HepG2 (cell line): ENCODE data around the gene IFT88. TPM values are rescaled to one million over a fixed set of nuclear protein-coding genes. Genes with fewer than 3 reads are reported as not detected.

Experiments
- ATAC-seq: fragments of 200-7000 bp; cut with Tn5 transposase; 3 replicates; pipeline ENCODE4 v1.9.1; 2020; ENCODE audit warnings: mild to moderate bottlenecking, moderate library complexity
- BruUV-seq: library from RNA; stranded (reverse); fragments of 400-500 nt; replicated peaks from 2 replicates; lab custom pipeline; 2021; lab: Mats Ljungman, UMichigan
- CTCF ChIA-PET: fragments of 300-600 bp; formaldehyde crosslinking; extraction: SDS; loops from one replicate; lab custom pipeline; 2021; ENCODE audit warnings: low total read pairs, inconsistent platforms, low intra/inter-chr PET ratio; lab: Yijun Ruan, JAX
- POLR2A ChIA-PET: fragments of 350-600 bp; sonication (Branson Sonifier 250); formaldehyde crosslinking; loops from one replicate; lab custom pipeline; 2020; ENCODE audit warnings: antibody characterized with exemption, inconsistent platforms; lab: Yijun Ruan, JAX
- DNase-seq: peaks from one replicate; pipeline ENCODE4 v3.0.0-alpha.2; 2015; ENCODE audit warnings: low spot score
- FAIRE-seq: peaks from 3 replicates; lab custom pipeline; 2011; peaks lifted over from hg19 to GRCh38; lab: Jason Lieb, UNC
- H2AFZ ChIP-seq: one replicate; pipeline ENCODE4 v1.6.1; 2011; ENCODE audit warnings: low read length, inconsistent platforms
- H3K27ac ChIP-seq: fragments of 300-600 bp; 3 replicates; pipeline ENCODE4 v1.8.0; 2011; ENCODE audit warnings: mixed run types, mild to moderate bottlenecking, mixed read lengths, low read length, inconsistent platforms; ENCODE audit not compliant: insufficient read depth; ENCODE audit errors: extremely low read length
- H3K27me3 ChIP-seq, 2 experiments: fragments of 200-600 bp in 1 of 2; 2 replicates in 1 of 2; 3 replicates in 1 of 2; pipeline versions ENCODE4 v1.6.0 to v1.8.0; 2011; ENCODE audit warnings: low read length in 2 of 2, mild to moderate bottlenecking in 2 of 2, moderate library complexity in 2 of 2, inconsistent platforms in 1 of 2; ENCODE audit not compliant: insufficient read depth in 2 of 2, control insufficient read depth in 1 of 2
- H3K36me3 ChIP-seq, 2 experiments: fragments of 200-600 bp in 1 of 2; replicated peaks in 1 of 2; 2 replicates in 1 of 2; 3 replicates in 1 of 2; pipeline versions ENCODE4 v1.5.1 to v1.8.0; 2011; ENCODE audit warnings: low read length in 2 of 2, inconsistent platforms in 1 of 2; ENCODE audit not compliant: insufficient read depth in 2 of 2, control insufficient read depth in 1 of 2
- H3K4me1 ChIP-seq: 2 replicates; pipeline ENCODE4 v1.5.1; 2012; ENCODE audit warnings: low read length, inconsistent platforms; ENCODE audit not compliant: insufficient read depth
- H3K4me2 ChIP-seq: 2 replicates; pipeline ENCODE4 v1.6.0; 2011; ENCODE audit warnings: low read depth, low read length, inconsistent platforms
- H3K4me3 ChIP-seq, 3 experiments: fragments of 200-600 bp in 1 of 3; sonication (generic), shearing (Covaris generic) in 1 of 3; replicated peaks in 1 of 3; 2 replicates each; pipeline ENCODE4 v1.5.1; 2011 to 2016; ENCODE audit warnings: low read length in 3 of 3, inconsistent platforms in 2 of 3, low read depth in 2 of 3, mild to moderate bottlenecking in 2 of 3, control low read depth in 1 of 3, mixed read lengths in 1 of 3; ENCODE audit not compliant: insufficient read depth in 1 of 3
- H3K79me2 ChIP-seq: one replicate; pipeline ENCODE4 v1.6.1; 2011; ENCODE audit warnings: low read length, inconsistent platforms; ENCODE audit not compliant: insufficient read depth
- H3K9ac ChIP-seq: 2 replicates; pipeline ENCODE4 v1.6.0; 2011; ENCODE audit warnings: mild to moderate bottlenecking, low read depth, low read length, inconsistent platforms; ENCODE audit not compliant: insufficient read depth
- H3K9me3 ChIP-seq: 2 replicates; pipeline ENCODE4 v1.5.1; 2012; ENCODE audit warnings: mild to moderate bottlenecking, low read length
- H4K20me1 ChIP-seq: 2 replicates; pipeline ENCODE4 v1.6.0; 2011; ENCODE audit warnings: inconsistent platforms, mild to moderate bottlenecking, low read length, moderate library complexity; ENCODE audit not compliant: insufficient read depth
- ATF1 ChIP-seq: IDR thresholded peaks from 2 replicates; pipeline ENCODE4 v1.6.1; 2016; ENCODE audit warnings: mild to moderate bottlenecking, control low read depth
- CBFB ChIP-seq: sonication (generic); formaldehyde crosslinking; IDR thresholded peaks from 2 replicates; pipeline ENCODE4 v1.4.0; 2020; ENCODE audit warnings: missing genetic modification reagents
- CEBPB ChIP-seq: IDR thresholded peaks from 2 replicates; pipeline ENCODE4 v1.6.1; 2011; ENCODE audit warnings: low read depth, low read length, improper control_type of control experiment, borderline replicate concordance
- CEBPG ChIP-seq: IDR thresholded peaks from 2 replicates; pipeline ENCODE4 v1.6.1; 2016
- HNF4A ChIP-seq: sonication (generic); formaldehyde crosslinking; IDR thresholded peaks from 2 replicates; pipeline ENCODE4 v1.4.0; 2020; ENCODE audit warnings: missing genetic modification reagents
- HOXA5 ChIP-seq: sonication (generic); formaldehyde crosslinking; IDR thresholded peaks from 2 replicates; pipeline ENCODE4 v1.4.0; 2020; ENCODE audit warnings: missing genetic modification reagents
- NFATC3 ChIP-seq: sonication (generic); formaldehyde crosslinking; IDR thresholded peaks from 2 replicates; pipeline ENCODE4 v1.5.1; 2020; ENCODE audit warnings: mild to moderate bottlenecking, missing genetic modification reagents
- SIX1 ChIP-seq: sonication (generic); formaldehyde crosslinking; IDR thresholded peaks from 2 replicates; pipeline ENCODE4 v1.4.0; 2020; ENCODE audit warnings: missing genetic modification reagents, borderline replicate concordance
- SOX6 ChIP-seq, 2 experiments: fragments of 450-650 bp in 1 of 2; sonication (generic) in 1 of 2; formaldehyde crosslinking in 1 of 2; IDR thresholded peaks; 2 replicates each; pipeline versions ENCODE4 v1.4.0 to v1.6.1; 2017 to 2020; ENCODE audit warnings: antibody characterized with exemption in 1 of 2, mild to moderate bottlenecking in 1 of 2, missing genetic modification reagents in 1 of 2
- TAF15 ChIP-seq: fragments of 200-400 bp; formaldehyde crosslinking; IDR thresholded peaks from one replicate; pipeline ENCODE4 v1.6.1; 2018; ENCODE audit warnings: mild to moderate bottlenecking, low read depth, low read length; ENCODE audit not compliant: poor library complexity, severe bottlenecking
- TP53 ChIP-seq: sonication (generic); formaldehyde crosslinking; conservative IDR thresholded peaks from 2 replicates; pipeline ENCODE4 v1.4.0; 2020; ENCODE audit warnings: missing genetic modification reagents
- WGBS: methylation state at CpG from one replicate; pipeline ENCODE4 v1.1.6; 2017; ENCODE audit warnings: low lambda C conversion rate; 5-methylcytosine and 5-hydroxymethylcytosine counted together
- in situ Hi-C: cut with HindIII; loops from 2 replicates; pipeline ENCODE4 v1.10.0; 2017; ENCODE audit warnings: low pct_unique_long_range_greater_than_20kb; ENCODE audit not compliant: extremely low pct_ligation_motif_present
- intact Hi-C: fragments of 100-400 bp; cut with micrococcal nuclease; formaldehyde crosslinking; loops from one replicate; pipeline ENCODE4 v1.10.0; 2022; ENCODE audit not compliant: unreplicated experiment
- polyA plus RNA-seq, 8 experiments: library from polyadenylated mRNA; depleted of rRNA in 3 of 8; stranded (reverse) in 7 of 8; unstranded in 1 of 8; fragments of >200 nt; fragmentation: Illumina TruSeq in 4 of 8; extraction: Trizol in 4 of 8; gene quantifications; 2 replicates each; pipeline versions ENCODE4 v1.2.1 to v1.2.3, GENCODE V29; 2011 to 2016; ENCODE audit warnings: low read depth in 4 of 8, missing spikeins in 1 of 8, mixed read lengths in 1 of 8; ENCODE audit not compliant: insufficient read depth in 1 of 8
- total RNA-seq, 5 experiments: library from RNA; depleted of rRNA; stranded (reverse); fragments of >200 nt; fragmentation: Illumina TruSeq; extraction: Trizol; gene quantifications; 2 replicates each; pipeline ENCODE4 v1.2.3, GENCODE V29; 2016; ENCODE audit warnings: low read depth in 1 of 5

IFT88 gene
- total and polyA plus RNA-seq, 2 of the 13 experiments (the other 11 are each of a cell fraction or from before 2014, with no cell fraction given) = 8.4 to 19.9 TPM

- intact Hi-C loops (loop anchor here (5.0 kb wide), 2 partner anchors 53 to 83 kb away; partner anchors contain the start of gene CRYL1), in situ Hi-C loops (no loop called here)
- H3K36me3 ChIP-seq = peaks cover 8 to 31% of the 10 kb centered on the region in 2 experiments
- TF ChIP-seq SIX1 (CRISPR knock-in tag) = no peak
- TF ChIP-seq SOX6 (IDR thresholded peaks at IDR 0.05) = no peak
- no peak for TF ChIP-seq SOX6 (CRISPR knock-in tag; IDR thresholded peaks at IDR 0.05)
- peak; percentile 51; the same call in 1 of the 2 replicates for TF ChIP-seq CEBPG
- TF ChIP-seq CBFB (CRISPR knock-in tag) = no peak
- no peak for TF ChIP-seq TAF15
- TF ChIP-seq HOXA5 (CRISPR knock-in tag) = no peak
- TF ChIP-seq HNF4A (CRISPR knock-in tag) = no peak
- peak; percentile 84 for TF ChIP-seq CEBPB
- TF ChIP-seq ATF1 (CRISPR knock-in tag) = no peak
- no peak for TF ChIP-seq NFATC3 (CRISPR knock-in tag)
- TF ChIP-seq TP53 = no peak
- peaks cover 17% of the 10 kb centered on the region for H3K9me3 ChIP-seq
- no peak overlapping the region for H3K9ac ChIP-seq
- no peak for FAIRE-seq
- 96% methylated on average over 5 of the region's 5 CpGs for WGBS
- no peak overlapping the region for H3K4me2 ChIP-seq
- H3K79me2 ChIP-seq = peaks cover 2% of the 10 kb centered on the region
- no peak for ATAC-seq
- no peak for DNase-seq
- no peak overlapping the region for H2AFZ ChIP-seq
- CTCF ChIA-PET = no interaction called here
- H3K27me3 ChIP-seq = no peaks in the 10 kb centered on the region
- H3K4me1 ChIP-seq = no peaks in the 10 kb centered on the region
- H4K20me1 ChIP-seq = no peaks in the 10 kb centered on the region
- POLR2A ChIA-PET = no interaction called here
- no TSS peak for BruUV-seq
- no peak overlapping the region for H3K27ac ChIP-seq
- H3K4me3 ChIP-seq = no peak overlapping the region
Observed at GRCh38 chr13:20580257-20580656, 13.3 kb downstream of the IFT88 start.
